H7 (cell line): Measurements from ENCODE around the gene NPM1. TPM values are rescaled to one million over a fixed set of nuclear protein-coding genes. Genes with fewer than 3 reads are reported as not detected.

Source experiments
- DNase-seq: peaks from one replicate; pipeline ENCODE4 v3.0.0; 2012
- H3K27me3 ChIP-seq: 2 replicates; pipeline ENCODE4 v1.6.0; 2011; ENCODE audit warnings: mild to moderate bottlenecking, low read length; ENCODE audit not compliant: control insufficient read depth, insufficient read depth
- H3K36me3 ChIP-seq: replicated peaks from 2 replicates; pipeline ENCODE4 v1.5.1; 2011; ENCODE audit warnings: low read length; ENCODE audit not compliant: control insufficient read depth, insufficient read depth
- H3K4me3 ChIP-seq: 2 replicates; pipeline ENCODE4 v1.5.1; 2011; ENCODE audit warnings: low read depth, mild to moderate bottlenecking, control low read depth, low read length, moderate library complexity; ENCODE audit not compliant: insufficient read depth
- total RNA-seq: library from RNA; depleted of rRNA; stranded (reverse); fragments of >200 nt; shearing (Covaris generic); gene quantifications from 2 replicates; pipeline ENCODE4 v1.2.3, GENCODE V29; 2014; rRNA removed

The NPM1 gene
- total RNA-seq, 1 experiment from 2014 or later = 2,089 TPM

- Histone ChIP-seq H3K27me3 (peaks cover 2% of the 10 kb centered on the region; the same call in 1 of the 2 replicates), H3K4me3 (peak overlapping the region; percentile 12; the same call in 1 of the 2 replicates), H3K36me3 (no peaks in the 10 kb centered on the region)
- no peak for DNase-seq
These were observed 63.8 kb downstream of the NPM1 start for GRCh38 chr5:171451421-171451820.

- Histone ChIP-seq H3K27me3 (peaks cover 2% of the 10 kb centered on the region; the same call in 1 of the 2 replicates), H3K36me3 (no peaks in the 10 kb centered on the region), H3K4me3 (no peak overlapping the region)
- peak; percentile 70 for DNase-seq
These were observed 65.5 kb downstream of the NPM1 start for GRCh38 chr5:171453056-171453725.

- DNase-seq = no peak
- no peaks in the 10 kb centered on the region for H3K36me3 ChIP-seq
- H3K27me3 ChIP-seq = no peaks in the 10 kb centered on the region; the same call in 1 of the 2 replicates
- no peak overlapping the region for H3K4me3 ChIP-seq
These were observed 66.3 kb downstream of the NPM1 start for GRCh38 chr5:171453988-171454387.

- Histone ChIP-seq H3K36me3 (no peaks in the 10 kb centered on the region), H3K27me3 (no peaks in the 10 kb centered on the region; the same call in 1 of the 2 replicates), H3K4me3 (no peak overlapping the region)
- no peak for DNase-seq
These were observed 66.9 kb downstream of the NPM1 start for GRCh38 chr5:171454549-171454948.

- H3K36me3 ChIP-seq = no peaks in the 10 kb centered on the region
- DNase-seq = peak; percentile 66
- no peak overlapping the region for H3K4me3 ChIP-seq
- no peaks in the 10 kb centered on the region for H3K27me3 ChIP-seq
These were observed 67.9 kb downstream of the NPM1 start for GRCh38 chr5:171455522-171455921.

GRCh38 chr5:171457208-171457981, 69.7 kb downstream of the NPM1 start:
- H3K36me3 ChIP-seq = no peaks in the 10 kb centered on the region
- no peak for DNase-seq
- H3K27me3 ChIP-seq = no peaks in the 10 kb centered on the region
- no peak overlapping the region for H3K4me3 ChIP-seq

- no peaks in the 10 kb centered on the region for H3K36me3 ChIP-seq
- H3K4me3 ChIP-seq = no peak overlapping the region
- H3K27me3 ChIP-seq = no peaks in the 10 kb centered on the region
- no peak for DNase-seq
These were observed 72.2 kb downstream of the NPM1 start for GRCh38 chr5:171459839-171460238.

Other genes starting within 250 kb of the NPM1 start
- not detected in 2 replicates for gene TLX3, start 78.6 kb upstream of the NPM1 start, total RNA-seq
- gene FGF18, start 31.8 kb downstream of the NPM1 start, total RNA-seq = 1.9 TPM in 2 replicates